BE2C (cell line): Measurements from ENCODE around the gene SFT2D3.
A peak's percentile ranks its signal among the peaks of the same experiment; 100 is the strongest.

Source experiments
- DNase-seq: peaks from one replicate; pipeline ENCODE4 v3.0.0-alpha.2; 2020
- H3K27me3 ChIP-seq: fragments of 250-450 bp; sonication (Bioruptor Pico); 2 replicates; pipeline ENCODE4 v1.5.1; 2020; ENCODE audit warnings: mild to moderate bottlenecking
- H3K36me3 ChIP-seq: fragments of 250-450 bp; sonication (Bioruptor Pico); 2 replicates; pipeline ENCODE4 v1.5.1; 2020; ENCODE audit warnings: mild to moderate bottlenecking
- H3K4me1 ChIP-seq: fragments of 250-450 bp; sonication (Bioruptor Pico); 2 replicates; pipeline ENCODE4 v1.5.1; 2020
- H3K4me3 ChIP-seq: 2 replicates; pipeline ENCODE4 v1.5.1; 2011; ENCODE audit warnings: low read depth, low read length
- H3K9me3 ChIP-seq: fragments of 250-450 bp; sonication (Bioruptor Pico); 2 replicates; pipeline ENCODE4 v1.5.1; 2020
- TF ChIP-seq, protein P1 (sequence below): IDR thresholded peaks from 2 replicates; pipeline ENCODE4 v1.5.1; 2012; ENCODE audit warnings: mild to moderate bottlenecking, low read depth, low read length

Gene SFT2D3

DNA sequence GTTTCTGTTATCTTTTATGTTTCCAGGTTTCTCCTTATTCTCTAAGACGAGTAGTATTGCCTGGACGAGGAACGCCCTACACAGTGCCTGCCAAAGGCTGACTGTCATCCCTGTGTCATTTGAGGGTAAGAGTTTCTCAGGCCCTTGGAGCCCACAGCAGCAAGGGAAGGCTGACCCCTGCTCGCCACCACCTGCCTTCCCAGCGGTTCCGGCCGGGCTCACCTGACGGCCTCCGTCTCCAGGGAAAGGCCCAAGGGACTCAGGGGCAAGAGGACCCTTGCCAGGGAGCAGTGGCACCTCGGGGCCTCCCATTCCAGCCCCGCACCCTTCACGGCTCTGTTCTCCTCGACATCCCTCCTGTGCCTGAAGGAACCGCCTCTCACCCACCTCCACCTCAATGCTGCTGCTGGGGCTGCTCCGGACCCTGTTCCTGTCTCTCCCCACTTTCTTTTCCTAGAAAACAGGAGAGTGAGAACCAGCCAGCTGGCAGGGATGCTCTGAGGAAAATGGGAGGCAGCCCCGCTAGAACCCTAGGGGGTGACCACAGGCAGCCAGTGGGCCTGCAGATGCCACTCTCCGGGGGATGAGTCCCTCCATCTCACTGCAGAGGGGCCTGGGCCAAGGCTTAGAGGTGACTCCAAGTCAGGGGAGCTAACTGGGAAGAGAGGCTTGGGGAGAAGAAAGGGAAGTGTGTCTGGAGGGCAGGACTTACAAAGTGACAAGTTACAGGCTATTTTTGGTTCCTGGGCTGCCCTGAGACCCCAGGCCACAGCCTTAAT, 27.8 kb upstream of the SFT2D3 start:
- no peak for DNase-seq
- H3K27me3 ChIP-seq = peaks cover 15% of the 10 kb centered on the region
- no peaks in the 10 kb centered on the region for H3K36me3 ChIP-seq
- TF ChIP-seq, protein P1, sequence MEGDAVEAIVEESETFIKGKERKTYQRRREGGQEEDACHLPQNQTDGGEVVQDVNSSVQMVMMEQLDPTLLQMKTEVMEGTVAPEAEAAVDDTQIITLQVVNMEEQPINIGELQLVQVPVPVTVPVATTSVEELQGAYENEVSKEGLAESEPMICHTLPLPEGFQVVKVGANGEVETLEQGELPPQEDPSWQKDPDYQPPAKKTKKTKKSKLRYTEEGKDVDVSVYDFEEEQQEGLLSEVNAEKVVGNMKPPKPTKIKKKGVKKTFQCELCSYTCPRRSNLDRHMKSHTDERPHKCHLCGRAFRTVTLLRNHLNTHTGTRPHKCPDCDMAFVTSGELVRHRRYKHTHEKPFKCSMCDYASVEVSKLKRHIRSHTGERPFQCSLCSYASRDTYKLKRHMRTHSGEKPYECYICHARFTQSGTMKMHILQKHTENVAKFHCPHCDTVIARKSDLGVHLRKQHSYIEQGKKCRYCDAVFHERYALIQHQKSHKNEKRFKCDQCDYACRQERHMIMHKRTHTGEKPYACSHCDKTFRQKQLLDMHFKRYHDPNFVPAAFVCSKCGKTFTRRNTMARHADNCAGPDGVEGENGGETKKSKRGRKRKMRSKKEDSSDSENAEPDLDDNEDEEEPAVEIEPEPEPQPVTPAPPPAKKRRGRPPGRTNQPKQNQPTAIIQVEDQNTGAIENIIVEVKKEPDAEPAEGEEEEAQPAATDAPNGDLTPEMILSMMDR = no peak
- no peaks in the 10 kb centered on the region for H3K4me1 ChIP-seq
- H3K4me3 ChIP-seq = no peak overlapping the region
- no peaks in the 10 kb centered on the region for H3K9me3 ChIP-seq

DNA sequence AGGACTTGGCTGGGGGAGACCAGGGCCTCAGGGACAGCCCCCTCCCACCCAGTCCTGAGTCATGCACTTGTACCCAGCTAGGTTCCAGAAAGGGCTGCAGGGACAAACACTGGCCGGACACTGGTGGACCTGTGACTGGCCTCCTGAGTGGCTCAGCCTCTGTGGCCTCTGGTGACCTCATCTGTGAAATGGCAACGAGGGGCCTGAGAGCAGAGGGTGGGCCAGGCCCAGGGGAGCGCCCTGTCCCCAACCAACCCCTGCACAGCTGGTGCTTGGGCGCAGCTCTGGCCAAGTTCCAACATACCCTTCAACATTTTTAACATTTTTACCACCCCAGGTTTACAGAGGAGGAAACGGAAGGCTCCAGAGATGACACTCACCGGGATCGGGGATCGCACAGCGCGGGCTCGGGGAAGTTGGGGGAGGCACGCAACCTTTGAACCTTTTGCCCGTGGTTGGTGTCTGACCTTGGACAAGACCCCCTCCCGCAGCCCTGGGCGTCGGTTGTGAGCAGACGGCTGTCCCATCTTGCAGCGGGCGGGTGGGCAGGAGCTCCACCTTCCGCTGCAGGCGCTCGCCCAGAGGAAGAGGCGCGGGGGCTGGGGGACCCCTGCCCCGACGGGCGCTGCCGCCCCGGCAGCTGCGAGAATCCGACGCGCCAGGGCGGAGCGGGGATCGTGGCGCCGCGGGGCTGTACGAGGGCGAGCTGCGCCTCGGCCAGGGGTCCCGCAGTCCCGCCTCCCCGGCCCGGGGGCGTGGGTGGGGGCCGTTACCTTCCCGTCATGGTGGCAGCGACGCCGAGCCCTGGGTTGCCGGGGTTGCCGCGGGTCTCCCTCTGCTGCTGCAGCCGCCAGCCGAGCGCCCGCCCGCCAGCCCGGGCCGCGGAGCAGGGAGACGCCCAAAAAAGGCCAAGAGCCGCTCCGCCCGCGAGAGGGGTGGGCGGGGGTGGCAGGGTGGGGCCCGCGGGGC, 26.8 kb upstream of the SFT2D3 start:
- no peak for DNase-seq
- Histone ChIP-seq H3K27me3 (peaks cover 15% of the 10 kb centered on the region), H3K9me3 (no peaks in the 10 kb centered on the region), H3K4me1 (no peaks in the 10 kb centered on the region), H3K36me3 (no peaks in the 10 kb centered on the region), H3K4me3 (no peak overlapping the region)
- TF ChIP-seq, protein P1 = no peak

DNA sequence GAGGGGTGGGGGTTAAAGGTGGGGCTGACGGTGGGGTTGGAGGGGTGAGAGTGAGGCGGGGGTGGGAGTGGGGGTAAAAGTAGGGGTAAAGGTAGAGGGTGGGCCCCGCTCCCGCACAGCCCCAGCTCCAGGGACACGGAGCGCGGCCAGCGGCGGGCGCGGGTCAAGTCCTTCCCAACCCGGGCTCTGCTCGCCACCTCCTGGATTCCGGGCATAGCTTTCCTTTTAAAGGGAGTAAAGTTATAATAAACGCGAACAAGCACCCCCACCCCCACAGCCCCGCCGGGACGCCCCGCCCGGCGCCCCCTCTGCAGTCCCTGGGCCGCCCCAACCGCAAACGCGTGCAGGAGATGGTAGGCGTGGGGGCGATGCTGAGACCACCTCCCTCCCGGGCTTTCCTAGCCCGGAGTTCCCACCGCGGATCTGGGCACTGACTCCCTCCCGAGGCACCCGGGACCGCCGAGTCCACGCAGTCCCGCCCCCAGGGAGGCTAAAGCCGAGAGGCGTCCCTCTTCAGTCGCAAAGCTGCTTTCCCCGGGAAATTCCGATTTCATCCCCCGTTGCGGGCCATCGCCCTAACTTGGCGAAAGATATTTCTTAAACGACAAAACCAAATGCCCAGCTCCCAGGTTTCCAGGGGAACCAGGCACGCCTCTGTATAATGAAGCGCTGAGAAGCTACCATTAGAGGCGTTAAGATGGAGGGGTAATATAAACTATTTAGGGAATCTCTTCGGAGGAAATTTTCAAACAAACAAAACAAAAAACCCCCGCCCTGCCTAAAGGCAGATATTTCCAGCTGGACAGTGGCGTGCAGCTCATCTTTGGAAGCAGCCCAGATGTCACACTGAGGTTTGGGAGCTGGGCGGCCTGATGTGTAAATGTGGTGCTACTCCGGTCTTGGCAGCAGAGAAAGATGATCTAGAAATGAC, 25.7 kb upstream of the SFT2D3 start, which contains the start of gene LIMS2:
LIMS2 (minus strand) TSS at position 200 of the 931 bp plus-strand sequence. CDS start 506 bp downstream, outside the sequence.
- Histone ChIP-seq H3K4me3 (peak within 1 kb of the TSS; percentile 31), H3K4me1 (no peaks in the 10 kb centered on the region), H3K27me3 (peaks cover 15% of the 10 kb centered on the region), H3K36me3 (no peaks in the 10 kb centered on the region), H3K9me3 (no peaks in the 10 kb centered on the region)
- TF ChIP-seq, protein P1 = no peak
- DNase-seq = no peak

DNA sequence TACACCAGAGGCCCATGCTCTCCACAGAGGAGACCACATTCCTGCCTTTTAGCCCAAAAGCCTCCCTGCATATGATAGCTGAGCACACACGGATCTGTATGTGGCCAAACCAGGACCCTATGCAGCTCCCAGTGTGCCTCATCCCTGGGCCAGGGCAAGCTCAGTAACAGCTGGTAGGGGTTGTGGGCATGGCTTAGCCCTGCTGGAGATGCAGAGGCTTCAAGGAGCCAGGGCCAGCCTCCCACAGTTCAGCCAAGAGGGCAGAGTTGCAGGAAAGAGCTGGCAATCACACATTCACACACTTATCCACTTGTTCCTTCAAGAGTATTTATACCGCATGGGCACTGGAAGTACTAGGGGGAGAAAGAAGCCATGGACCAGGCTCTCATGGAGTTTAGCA, 24.4 kb upstream of the SFT2D3 start:
- H3K27me3 ChIP-seq = peaks cover 15% of the 10 kb centered on the region
- no peaks in the 10 kb centered on the region for H3K9me3 ChIP-seq
- TF ChIP-seq, protein P1 = no peak
- no peak overlapping the region for H3K4me3 ChIP-seq
- no peaks in the 10 kb centered on the region for H3K4me1 ChIP-seq
- no peaks in the 10 kb centered on the region for H3K36me3 ChIP-seq
- no peak for DNase-seq

DNA sequence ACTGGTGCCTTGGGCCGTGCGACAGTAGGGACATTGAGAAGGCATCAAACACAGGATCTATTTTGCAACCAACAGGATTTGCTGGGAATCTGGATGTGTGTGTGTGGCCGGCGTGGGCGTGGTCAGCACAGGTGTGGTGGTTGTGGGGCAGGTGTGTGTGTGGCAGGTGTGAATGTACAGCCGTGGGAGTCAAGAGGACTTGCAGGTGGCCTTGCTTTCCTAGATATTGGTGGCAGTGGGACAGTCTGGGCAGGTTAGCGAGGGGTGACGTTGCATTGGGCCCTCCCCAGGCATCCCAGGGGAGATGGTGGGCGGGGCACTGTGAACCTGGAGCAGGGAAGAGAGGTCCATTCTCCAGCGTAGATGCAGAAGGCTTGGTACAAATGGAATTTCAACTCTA, 22.8 kb upstream of the SFT2D3 start:
- TF ChIP-seq, protein P1 = no peak
- Histone ChIP-seq H3K36me3 (no peaks in the 10 kb centered on the region), H3K9me3 (no peaks in the 10 kb centered on the region), H3K27me3 (peaks cover 15% of the 10 kb centered on the region), H3K4me3 (no peak overlapping the region), H3K4me1 (no peaks in the 10 kb centered on the region)
- DNase-seq = no peak
